C4-2B (cell line): ENCODE measurements around the gene SKAP2.

ENCODE experiments used
- CTCF ChIP-seq: fragments of 450-650 bp; conservative IDR thresholded peaks from 2 replicates; pipeline ENCODE4 v1.5.1; 2017; ENCODE audit warnings: mild to moderate bottlenecking
- ZFX ChIP-seq: fragments of 450-650 bp; IDR thresholded peaks from 2 replicates; pipeline ENCODE4 v1.6.1; 2017

DNA sequence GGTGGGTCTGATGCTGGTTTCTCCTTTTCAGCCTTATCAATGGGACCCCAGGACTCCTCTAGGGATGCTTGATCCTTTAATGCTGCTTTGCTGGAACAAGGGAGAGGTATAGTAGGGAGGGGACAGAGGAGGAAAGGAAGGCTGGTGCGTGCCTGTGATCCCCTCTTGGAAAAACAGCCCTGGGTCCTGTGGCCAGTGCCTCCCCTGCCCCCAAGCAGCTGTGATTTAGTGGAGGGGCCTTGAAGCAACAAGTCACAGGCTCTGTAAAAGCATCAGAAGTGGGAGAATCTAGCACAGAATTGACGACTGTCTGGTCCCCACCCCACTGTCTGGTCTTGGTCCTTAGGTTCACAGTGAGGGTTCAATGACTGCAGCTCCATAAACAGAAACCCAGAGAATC lies 237.7 kb downstream of the SKAP2 start:
- TF ChIP-seq CTCF (no peak), ZFX (no peak)
